SK-N-SH (cell line): ENCODE data around the gene PANK3.

ENCODE experiments used
- EP300 ChIP-seq, 2 experiments: IDR thresholded peaks; 2 replicates each; pipeline versions ENCODE4 v1.4.0 to v1.6.1; 2012; ENCODE audit warnings: borderline replicate concordance in 1 of 2, low read depth in 1 of 2, low read length in 1 of 2
- MXI1 ChIP-seq: IDR thresholded peaks from 2 replicates; pipeline ENCODE4 v1.6.1; 2012; ENCODE audit warnings: mild to moderate bottlenecking, low read depth, low read length, improper control_type of control experiment
- NFIC ChIP-seq: IDR thresholded peaks from 2 replicates; pipeline ENCODE4 v1.4.0; 2012; ENCODE audit warnings: borderline replicate concordance
- POLR2AphosphoS5 ChIP-seq: IDR thresholded peaks from 2 replicates; pipeline ENCODE4 v1.6.1; 2012; ENCODE audit warnings: low read depth, low read length
- RAD21 ChIP-seq: IDR thresholded peaks from 2 replicates; pipeline ENCODE4 v1.6.1; 2012; ENCODE audit warnings: mild to moderate bottlenecking, low read length
- RCOR1 ChIP-seq: fragments of 150-350 bp; IDR thresholded peaks from 2 replicates; pipeline ENCODE4 v1.6.1; 2017; ENCODE audit warnings: antibody characterized with exemption, low read length
- RFX5 ChIP-seq: IDR thresholded peaks from 2 replicates; pipeline ENCODE4 v1.6.1; 2012; ENCODE audit warnings: mild to moderate bottlenecking, improper control_type of control experiment, low read length
- TF ChIP-seq, protein P1 (sequence below): fragments of 200-600 bp; sonication (generic); IDR thresholded peaks from 2 replicates; pipeline ENCODE4 v1.6.1; 2017; ENCODE audit warnings: antibody characterized with exemption, mild to moderate bottlenecking, moderate library complexity
- TF ChIP-seq, protein P2 (sequence below): IDR thresholded peaks from 2 replicates; pipeline ENCODE4 v1.4.0; 2012; ENCODE audit warnings: low read depth

DNA sequence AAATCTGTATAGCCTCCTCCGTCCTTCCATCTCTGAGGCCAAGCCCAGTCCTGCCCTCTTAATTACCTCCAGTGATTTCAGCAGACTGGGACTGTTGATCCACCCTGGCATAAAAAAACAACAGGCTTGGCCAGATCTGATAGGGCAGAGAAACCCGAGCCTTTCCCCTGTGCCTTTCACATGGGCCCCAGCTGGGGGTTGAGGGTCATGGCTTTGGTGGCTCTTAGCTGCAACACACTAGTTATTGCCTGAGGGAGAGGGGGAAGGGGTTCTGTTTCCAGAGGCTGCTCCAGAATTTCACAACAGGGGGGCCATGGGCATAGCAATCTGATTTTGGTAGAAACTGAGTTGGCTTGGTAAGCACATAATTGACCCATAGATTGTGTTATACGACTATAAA is 21.2 kb upstream of the PANK3 start:
- peak; percentile 30; the same call in 1 of the 2 replicates for TF ChIP-seq RAD21
- no peak for TF ChIP-seq MXI1
- TF ChIP-seq POLR2AphosphoS5, result no peak
- TF ChIP-seq, protein P1, sequence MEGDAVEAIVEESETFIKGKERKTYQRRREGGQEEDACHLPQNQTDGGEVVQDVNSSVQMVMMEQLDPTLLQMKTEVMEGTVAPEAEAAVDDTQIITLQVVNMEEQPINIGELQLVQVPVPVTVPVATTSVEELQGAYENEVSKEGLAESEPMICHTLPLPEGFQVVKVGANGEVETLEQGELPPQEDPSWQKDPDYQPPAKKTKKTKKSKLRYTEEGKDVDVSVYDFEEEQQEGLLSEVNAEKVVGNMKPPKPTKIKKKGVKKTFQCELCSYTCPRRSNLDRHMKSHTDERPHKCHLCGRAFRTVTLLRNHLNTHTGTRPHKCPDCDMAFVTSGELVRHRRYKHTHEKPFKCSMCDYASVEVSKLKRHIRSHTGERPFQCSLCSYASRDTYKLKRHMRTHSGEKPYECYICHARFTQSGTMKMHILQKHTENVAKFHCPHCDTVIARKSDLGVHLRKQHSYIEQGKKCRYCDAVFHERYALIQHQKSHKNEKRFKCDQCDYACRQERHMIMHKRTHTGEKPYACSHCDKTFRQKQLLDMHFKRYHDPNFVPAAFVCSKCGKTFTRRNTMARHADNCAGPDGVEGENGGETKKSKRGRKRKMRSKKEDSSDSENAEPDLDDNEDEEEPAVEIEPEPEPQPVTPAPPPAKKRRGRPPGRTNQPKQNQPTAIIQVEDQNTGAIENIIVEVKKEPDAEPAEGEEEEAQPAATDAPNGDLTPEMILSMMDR, result no peak
- no peak for TF ChIP-seq RFX5
- TF ChIP-seq EP300 (IDR thresholded peaks at IDR 0.05; ENCODE audit: borderline replicate concordance in 1 of 2, low read depth in 1 of 2, low read length in 1 of 2), result peak in 1 of 2 experiments; percentile 89; a peak in 1 of 4 replicates
- TF ChIP-seq NFIC, result peak; percentile 42; the same call in 1 of the 2 replicates
- TF ChIP-seq, protein P2, sequence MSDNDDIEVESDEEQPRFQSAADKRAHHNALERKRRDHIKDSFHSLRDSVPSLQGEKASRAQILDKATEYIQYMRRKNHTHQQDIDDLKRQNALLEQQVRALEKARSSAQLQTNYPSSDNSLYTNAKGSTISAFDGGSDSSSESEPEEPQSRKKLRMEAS, result no peak
- peak; percentile 85 for TF ChIP-seq RCOR1
